Immature natural killer cell (primary cell): ENCODE measurements around the gene ARSB. TPM values are rescaled to one million over a fixed set of nuclear protein-coding genes. Genes with fewer than 3 reads are reported as not detected.

ENCODE experiments used
- DNase-seq, 3 donors: peaks; one replicate each; pipeline ENCODE4 v3.0.0; 2022; ENCODE audit warnings: mixed read lengths in 1 of 3
- H3K27ac Mint-ChIP-seq, 6 donors: one replicate each; pipeline ENCODE4 v1.8.0; 2020; ENCODE audit warnings: mixed read lengths in 6 of 6, mild to moderate bottlenecking in 5 of 6, inconsistent platforms in 4 of 6, moderate library complexity in 3 of 6
- H3K27me3 Mint-ChIP-seq, 3 donors: one replicate each; pipeline ENCODE4 v1.8.0; 2020 to 2021; ENCODE audit warnings: low read depth in 3 of 3, mild to moderate bottlenecking in 3 of 3, mixed read lengths in 3 of 3, moderate library complexity in 3 of 3, inconsistent platforms in 1 of 3
- H3K36me3 Mint-ChIP-seq, 3 donors: one replicate each; pipeline ENCODE4 v1.8.0; 2020; ENCODE audit warnings: mixed read lengths in 3 of 3, inconsistent platforms in 2 of 3, mild to moderate bottlenecking in 2 of 3
- H3K4me1 Mint-ChIP-seq, 2 donors: one replicate each; pipeline ENCODE4 v1.8.0; 2020; ENCODE audit warnings: inconsistent platforms in 2 of 2, mild to moderate bottlenecking in 2 of 2, mixed read lengths in 2 of 2, moderate library complexity in 1 of 2
- H3K4me3 Mint-ChIP-seq, 5 donors: one replicate each; pipeline ENCODE4 v1.8.0; 2020; ENCODE audit warnings: mild to moderate bottlenecking in 5 of 5, mixed read lengths in 5 of 5, inconsistent platforms in 3 of 5, moderate library complexity in 3 of 5
- H3K9me3 Mint-ChIP-seq, 6 donors: one replicate each; pipeline ENCODE4 v1.8.0; 2020; ENCODE audit warnings: mild to moderate bottlenecking in 6 of 6, mixed read lengths in 6 of 6, inconsistent platforms in 4 of 6, moderate library complexity in 3 of 6
- polyA plus RNA-seq, 3 donors: library from polyadenylated mRNA; unstranded; fragments of 300-500 nt; fragmentation: Illumina TruSeq; gene quantifications; one replicate each; pipeline ENCODE4 v1.2.3, GENCODE V29; 2021

ARSB gene
- polyA plus RNA-seq, 3 donors from 2014 or later = 5.3 to 11.9 (median 6.2) TPM

- Mint-ChIP-seq H3K27ac (no peak overlapping the region), H3K9me3 (no peaks in the 10 kb centered on the region), H3K4me1 (peaks cover 0 to 5% of the 10 kb centered on the region in 2 donors), H3K27me3 (peaks cover 0 to 5% (median 0%) of the 10 kb centered on the region in 3 donors), H3K4me3 (no peak overlapping the region), H3K36me3 (peaks cover 6 to 9% (median 8%) of the 10 kb centered on the region in 3 donors)
- no peak for DNase-seq
Observed at GRCh38 chr5:78791501-78792100, 193.5 kb downstream of the ARSB start.

- Mint-ChIP-seq H3K27ac (no peak overlapping the region), H3K36me3 (peaks cover 5 to 12% (median 8%) of the 10 kb centered on the region in 3 donors), H3K4me3 (no peak overlapping the region), H3K27me3 (peaks cover 0 to 18% (median 2%) of the 10 kb centered on the region in 3 donors), H3K4me1 (peaks cover 15 to 21% of the 10 kb centered on the region in 2 donors), H3K9me3 (no peaks in the 10 kb centered on the region)
- DNase-seq = no peak
Observed at GRCh38 chr5:78787783-78788182, 197.3 kb downstream of the ARSB start.

- no peak for DNase-seq
- peaks cover 0 to 19% (median 2%) of the 10 kb centered on the region in 3 donors for H3K27me3 Mint-ChIP-seq
- no peak overlapping the region for H3K27ac Mint-ChIP-seq
- no peaks in the 10 kb centered on the region for H3K9me3 Mint-ChIP-seq
- peaks cover 15 to 22% of the 10 kb centered on the region in 2 donors for H3K4me1 Mint-ChIP-seq
- H3K4me3 Mint-ChIP-seq = no peak overlapping the region
- peaks cover 11 to 29% (median 24%) of the 10 kb centered on the region in 3 donors for H3K36me3 Mint-ChIP-seq
Observed at GRCh38 chr5:78785454-78785853, 199.7 kb downstream of the ARSB start.

- Mint-ChIP-seq H3K27me3 (peaks cover 0 to 22% (median 2%) of the 10 kb centered on the region in 3 donors), H3K36me3 (peaks cover 24 to 48% (median 33%) of the 10 kb centered on the region in 3 donors), H3K27ac (peak overlapping the region in 3 of 6 donors; percentile 8 to 62 (median 22)), H3K4me1 (peaks cover 15 to 22% of the 10 kb centered on the region in 2 donors), H3K9me3 (no peaks in the 10 kb centered on the region), H3K4me3 (peak overlapping the region in 3 of 5 donors; percentile 3 to 46 (median 30))
- DNase-seq = peak; percentile 26 to 44 (median 36)
Observed at GRCh38 chr5:78783434-78784130, 201.5 kb downstream of the ARSB start.

GRCh38 chr5:78782728-78783127 is 202.4 kb downstream of the ARSB start:
- Mint-ChIP-seq H3K27me3 (peaks cover 0 to 23% (median 2%) of the 10 kb centered on the region in 3 donors), H3K4me1 (peaks cover 15 to 22% of the 10 kb centered on the region in 2 donors), H3K4me3 (no peak overlapping the region), H3K9me3 (no peaks in the 10 kb centered on the region), H3K27ac (no peak overlapping the region), H3K36me3 (peaks cover 21 to 46% (median 40%) of the 10 kb centered on the region in 3 donors)
- no peak for DNase-seq

GRCh38 chr5:78781611-78782286 is 203.4 kb downstream of the ARSB start:
- Mint-ChIP-seq H3K36me3 (peaks cover 19 to 44% (median 40%) of the 10 kb centered on the region in 3 donors), H3K4me3 (no peak overlapping the region), H3K4me1 (peaks cover 15 to 22% of the 10 kb centered on the region in 2 donors), H3K27ac (no peak overlapping the region), H3K9me3 (no peaks in the 10 kb centered on the region), H3K27me3 (peaks cover 0 to 19% (median 2%) of the 10 kb centered on the region in 3 donors)
- no peak for DNase-seq

GRCh38 chr5:78779771-78780616 is 205.1 kb downstream of the ARSB start:
- Mint-ChIP-seq H3K36me3 (peaks cover 19 to 42% (median 38%) of the 10 kb centered on the region in 3 donors), H3K27me3 (peaks cover 0 to 15% (median 0%) of the 10 kb centered on the region in 3 donors), H3K27ac (no peak overlapping the region), H3K4me3 (no peak overlapping the region), H3K9me3 (no peaks in the 10 kb centered on the region), H3K4me1 (peaks cover 15 to 22% of the 10 kb centered on the region in 2 donors)
- DNase-seq = no peak

- Mint-ChIP-seq H3K27ac (no peak overlapping the region), H3K9me3 (no peaks in the 10 kb centered on the region), H3K27me3 (peaks cover 0 to 15% (median 0%) of the 10 kb centered on the region in 3 donors), H3K4me1 (peaks cover 12 to 21% of the 10 kb centered on the region in 2 donors), H3K4me3 (no peak overlapping the region), H3K36me3 (peaks cover 21 to 49% (median 38%) of the 10 kb centered on the region in 3 donors)
- no peak for DNase-seq
Observed at GRCh38 chr5:78779262-78779661, 205.8 kb downstream of the ARSB start.

GRCh38 chr5:78778538-78778937 is 206.6 kb downstream of the ARSB start:
- Mint-ChIP-seq H3K4me1 (peaks cover 5 to 14% of the 10 kb centered on the region in 2 donors), H3K27ac (no peak overlapping the region), H3K9me3 (no peaks in the 10 kb centered on the region), H3K4me3 (no peak overlapping the region), H3K36me3 (peaks cover 22 to 50% (median 40%) of the 10 kb centered on the region in 3 donors), H3K27me3 (peaks cover 0 to 12% (median 0%) of the 10 kb centered on the region in 3 donors)
- DNase-seq = no peak

- Mint-ChIP-seq H3K27ac (no peak overlapping the region), H3K27me3 (peaks cover 0 to 9% (median 0%) of the 10 kb centered on the region in 3 donors), H3K4me1 (peaks cover 0 to 8% of the 10 kb centered on the region in 2 donors), H3K36me3 (peaks cover 22 to 50% (median 42%) of the 10 kb centered on the region in 3 donors), H3K9me3 (no peaks in the 10 kb centered on the region), H3K4me3 (no peak overlapping the region)
- DNase-seq = no peak
Observed at GRCh38 chr5:78777901-78778300, 207.2 kb downstream of the ARSB start.

GRCh38 chr5:78776637-78777036 is 208.5 kb downstream of the ARSB start:
- no peak overlapping the region for H3K27ac Mint-ChIP-seq
- no peak for DNase-seq
- H3K4me1 Mint-ChIP-seq = peaks cover 3 to 4% of the 10 kb centered on the region in 2 donors
- no peak overlapping the region for H3K4me3 Mint-ChIP-seq
- peaks cover 0 to 9% (median 0%) of the 10 kb centered on the region in 3 donors for H3K27me3 Mint-ChIP-seq
- H3K9me3 Mint-ChIP-seq = peaks cover 0 to under 1% (median 0%) of the 10 kb centered on the region in 6 donors
- peaks cover 22 to 48% (median 37%) of the 10 kb centered on the region in 3 donors for H3K36me3 Mint-ChIP-seq

GRCh38 chr5:78773655-78774054 is 211.5 kb downstream of the ARSB start:
- H3K9me3 Mint-ChIP-seq = peaks cover 0 to 2% (median 0%) of the 10 kb centered on the region in 6 donors
- H3K36me3 Mint-ChIP-seq = peaks cover 3 to 25% (median 7%) of the 10 kb centered on the region in 3 donors
- no peak overlapping the region for H3K4me3 Mint-ChIP-seq
- H3K4me1 Mint-ChIP-seq = peaks cover 4 to 8% of the 10 kb centered on the region in 2 donors
- no peak for DNase-seq
- H3K27ac Mint-ChIP-seq = no peak overlapping the region
- H3K27me3 Mint-ChIP-seq = peaks cover 0 to 5% (median 0%) of the 10 kb centered on the region in 3 donors
